ENCODE results near the gene LIN37. TPM values are rescaled to one million over a fixed set of nuclear protein-coding genes. Genes with fewer than 3 reads are reported as not detected.

Gene LIN37
- total and polyA plus RNA-seq, 2 experiments from 2014 or later: 12.0 to 13.6 TPM

- no peak for DNase-seq (ENCODE audit: low spot score)
- H3K9me2 ChIP-seq (replicated peaks; ENCODE audit: insufficient read depth): no peaks in the 10 kb centered on the region
- H3K4me2 ChIP-seq: no peak overlapping the region
- no peaks in the 10 kb centered on the region for H3K27me3 ChIP-seq
- no peak overlapping the region for H2AFZ ChIP-seq
- TF ChIP-seq EZH2phosphoT487 (IDR thresholded peaks at IDR 0.05; ENCODE audit: low read depth, severe bottlenecking, unreplicated experiment) (no peak), EZH2 (IDR thresholded peaks at IDR 0.05; ENCODE audit: borderline replicate concordance) (no peak)
- TF ChIP-seq, protein P1, sequence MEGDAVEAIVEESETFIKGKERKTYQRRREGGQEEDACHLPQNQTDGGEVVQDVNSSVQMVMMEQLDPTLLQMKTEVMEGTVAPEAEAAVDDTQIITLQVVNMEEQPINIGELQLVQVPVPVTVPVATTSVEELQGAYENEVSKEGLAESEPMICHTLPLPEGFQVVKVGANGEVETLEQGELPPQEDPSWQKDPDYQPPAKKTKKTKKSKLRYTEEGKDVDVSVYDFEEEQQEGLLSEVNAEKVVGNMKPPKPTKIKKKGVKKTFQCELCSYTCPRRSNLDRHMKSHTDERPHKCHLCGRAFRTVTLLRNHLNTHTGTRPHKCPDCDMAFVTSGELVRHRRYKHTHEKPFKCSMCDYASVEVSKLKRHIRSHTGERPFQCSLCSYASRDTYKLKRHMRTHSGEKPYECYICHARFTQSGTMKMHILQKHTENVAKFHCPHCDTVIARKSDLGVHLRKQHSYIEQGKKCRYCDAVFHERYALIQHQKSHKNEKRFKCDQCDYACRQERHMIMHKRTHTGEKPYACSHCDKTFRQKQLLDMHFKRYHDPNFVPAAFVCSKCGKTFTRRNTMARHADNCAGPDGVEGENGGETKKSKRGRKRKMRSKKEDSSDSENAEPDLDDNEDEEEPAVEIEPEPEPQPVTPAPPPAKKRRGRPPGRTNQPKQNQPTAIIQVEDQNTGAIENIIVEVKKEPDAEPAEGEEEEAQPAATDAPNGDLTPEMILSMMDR (IDR thresholded peaks at IDR 0.05; ENCODE audit: poor library complexity): no peak
- H4K20me1 ChIP-seq (ENCODE audit: insufficient read depth, poor library complexity, severe bottlenecking): no peaks in the 10 kb centered on the region
- no peaks in the 10 kb centered on the region for H3K9me3 ChIP-seq (ENCODE audit: low read depth)
- no peaks in the 10 kb centered on the region for H3K36me3 ChIP-seq (replicated peaks; ENCODE audit: insufficient read depth, low read depth)
- peaks cover 18% of the 10 kb centered on the region for H3K4me1 ChIP-seq (ENCODE audit: insufficient read depth)
- no peak overlapping the region for H3K4me3 ChIP-seq
- WGBS (ENCODE audit: low lambda C conversion rate, missing lambda C conversion rate): 97% methylated on average over 4 of the region's 4 CpGs
- H3K79me2 ChIP-seq: peaks cover 22% of the 10 kb centered on the region
- no peak overlapping the region for H3K27ac ChIP-seq
These were observed 12.5 kb downstream of the LIN37 start for GRCh38 chr19:35760711-35761349.

DNA sequence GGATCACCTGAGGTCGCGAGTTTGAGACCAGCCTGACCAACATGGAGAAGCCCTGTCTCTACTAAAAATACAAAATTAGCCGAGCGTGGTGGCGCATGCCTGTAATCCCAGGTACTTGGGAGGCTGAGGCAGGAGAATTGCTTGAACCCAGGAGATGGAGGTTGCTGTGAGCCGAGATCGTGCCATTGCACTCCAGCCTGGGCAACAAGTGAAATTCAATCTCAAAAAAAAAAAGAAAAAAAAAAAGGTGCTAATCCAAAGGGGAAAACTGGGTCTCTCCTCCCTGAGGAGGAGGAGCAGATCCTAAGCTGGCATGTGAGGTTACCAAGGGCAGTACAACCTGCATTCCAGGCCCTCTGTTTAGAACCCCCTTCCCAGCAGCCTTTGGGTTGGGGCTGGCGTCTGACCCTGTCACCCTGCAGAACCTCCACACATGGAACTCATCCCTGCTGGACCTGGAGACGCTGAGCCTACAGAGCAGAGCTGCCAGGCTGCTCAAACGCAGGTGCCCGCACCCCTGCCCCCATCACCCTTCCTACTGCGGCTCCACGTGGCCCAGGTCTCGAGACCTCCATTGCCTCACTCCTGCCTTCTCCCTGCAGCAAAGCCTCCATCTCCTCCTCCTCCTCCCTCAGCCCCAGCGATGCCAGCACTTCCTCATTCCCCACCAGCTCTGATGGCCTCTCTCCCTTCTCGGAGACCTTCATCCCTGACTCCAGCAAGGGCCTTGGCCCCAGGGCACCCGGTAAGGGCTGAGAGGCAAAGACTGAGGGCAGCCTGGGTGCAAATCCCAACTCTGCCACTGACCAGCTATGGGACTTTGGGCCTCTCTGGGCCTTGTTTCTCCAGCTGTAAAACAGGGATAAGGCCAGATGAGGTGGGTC lies 16.3 kb downstream of the LIN37 start:
- no peak for DNase-seq (ENCODE audit: low spot score)
- H3K4me3 ChIP-seq: no peak overlapping the region
- H2AFZ ChIP-seq: no peak overlapping the region
- peaks cover 11% of the 10 kb centered on the region for H3K79me2 ChIP-seq
- H3K36me3 ChIP-seq (replicated peaks; ENCODE audit: insufficient read depth, low read depth): no peaks in the 10 kb centered on the region
- TF ChIP-seq EZH2phosphoT487 (IDR thresholded peaks at IDR 0.05; ENCODE audit: low read depth, severe bottlenecking, unreplicated experiment) (no peak), EZH2 (IDR thresholded peaks at IDR 0.05; ENCODE audit: borderline replicate concordance) (no peak)
- TF ChIP-seq, protein P1 (IDR thresholded peaks at IDR 0.05; ENCODE audit: poor library complexity): no peak
- no peaks in the 10 kb centered on the region for H3K9me2 ChIP-seq (replicated peaks; ENCODE audit: insufficient read depth)
- H3K27me3 ChIP-seq: no peaks in the 10 kb centered on the region
- H3K27ac ChIP-seq: no peak overlapping the region
- no peaks in the 10 kb centered on the region for H4K20me1 ChIP-seq (ENCODE audit: insufficient read depth, poor library complexity, severe bottlenecking)
- H3K4me1 ChIP-seq (ENCODE audit: insufficient read depth): no peaks in the 10 kb centered on the region
- no peaks in the 10 kb centered on the region for H3K9me3 ChIP-seq (ENCODE audit: low read depth)
- WGBS (ENCODE audit: low lambda C conversion rate, missing lambda C conversion rate): 93% methylated on average over 15 of the region's 17 CpGs
- no peak overlapping the region for H3K4me2 ChIP-seq

DNA sequence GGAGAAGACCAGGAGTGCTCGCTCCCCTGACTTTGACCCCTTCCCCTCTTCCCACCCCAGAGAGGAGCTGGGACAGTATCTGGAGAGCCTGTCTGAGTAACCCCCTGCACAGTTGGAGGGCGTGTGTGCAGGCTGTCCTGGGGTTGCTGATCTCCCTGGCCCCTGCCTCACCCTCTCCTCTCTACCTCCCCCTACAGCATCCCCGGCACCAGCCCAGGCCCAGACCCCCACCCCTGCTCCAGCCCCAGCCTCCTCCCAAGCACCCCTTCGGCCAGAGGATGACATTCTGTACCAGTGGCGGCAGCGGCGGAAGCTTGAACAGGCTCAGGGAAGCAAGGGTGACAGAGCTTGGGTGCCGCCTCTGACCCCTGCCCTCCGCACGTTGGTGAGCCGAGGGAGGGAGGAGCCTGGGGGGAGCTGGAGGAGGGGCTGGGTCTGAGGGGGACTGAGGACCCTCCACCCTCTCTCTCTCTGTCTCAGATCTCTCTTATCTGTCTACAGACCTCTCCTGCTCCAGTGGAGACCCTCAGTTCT lies 18.3 kb downstream of the LIN37 start:
- Histone ChIP-seq H2AFZ (no peak overlapping the region), H3K4me1 (ENCODE audit: insufficient read depth) (no peaks in the 10 kb centered on the region), H3K79me2 (no peaks in the 10 kb centered on the region), H3K9me3 (ENCODE audit: low read depth) (no peaks in the 10 kb centered on the region), H3K36me3 (replicated peaks; ENCODE audit: insufficient read depth, low read depth) (no peaks in the 10 kb centered on the region), H3K4me2 (no peak overlapping the region), H3K9me2 (replicated peaks; ENCODE audit: insufficient read depth) (no peaks in the 10 kb centered on the region), H3K27me3 (no peaks in the 10 kb centered on the region), H4K20me1 (ENCODE audit: insufficient read depth, poor library complexity, severe bottlenecking) (no peaks in the 10 kb centered on the region), H3K4me3 (no peak overlapping the region), H3K27ac (no peak overlapping the region)
- TF ChIP-seq EZH2 (IDR thresholded peaks at IDR 0.05; ENCODE audit: borderline replicate concordance): no peak
- TF ChIP-seq, protein P1 (IDR thresholded peaks at IDR 0.05; ENCODE audit: poor library complexity): no peak
- TF ChIP-seq EZH2phosphoT487 (IDR thresholded peaks at IDR 0.05; ENCODE audit: low read depth, severe bottlenecking, unreplicated experiment): no peak
- DNase-seq (ENCODE audit: low spot score): no peak
- 87% methylated on average over 4 of the region's 11 CpGs for WGBS (ENCODE audit: low lambda C conversion rate, missing lambda C conversion rate)

Data from hepatocyte (in vitro differentiated cells).